M059J (cell line): ENCODE results near the gene ZNF70. TPM values are rescaled to one million over a fixed set of nuclear protein-coding genes. Genes with fewer than 3 reads are reported as not detected.
"Not testable (repeated sequence)": the region's sequence is repeated elsewhere in the genome, so short reads cannot be mapped to it uniquely, and the experiment has no call there.

Experiments
- DNase-seq: peaks from one replicate; pipeline ENCODE4 v3.0.0-alpha.2; 2012; ENCODE audit warnings: low read depth
- total RNA-seq: library from RNA; depleted of rRNA; stranded (reverse); fragments of >200 nt; shearing (Covaris generic); gene quantifications from 2 replicates; pipeline ENCODE4 v1.2.3, GENCODE V29; 2014

ZNF70 gene
- total RNA-seq, 1 experiment from 2014 or later = 2.7 TPM

GRCh38 chr22:23759566-23759965 is 8.7 kb upstream of the ZNF70 start:
- DNase-seq = no peak

- no peak for DNase-seq
Observed at GRCh38 chr22:23756891-23757290, 6.0 kb upstream of the ZNF70 start.

- DNase-seq = no peak
Observed at GRCh38 chr22:23755711-23756110, 4.8 kb upstream of the ZNF70 start.

- DNase-seq = no peak
Observed at GRCh38 chr22:23754980-23755636, 4.2 kb upstream of the ZNF70 start.

GRCh38 chr22:23754220-23754919 is 3.5 kb upstream of the ZNF70 start, which contains the start of gene VPREB3:
Gene VPREB3, minus strand, starts transcription at chr22:23754425. Its CDS starts 62 bp downstream, at chr22:23754363.
- DNase-seq = no peak

GRCh38 chr22:23753385-23753784 is 2.5 kb upstream of the ZNF70 start:
- no peak for DNase-seq

GRCh38 chr22:23752750-23753149 is 1.8 kb upstream of the ZNF70 start:
- DNase-seq = no peak

GRCh38 chr22:23752090-23752691 is 1.3 kb upstream of the ZNF70 start:
- DNase-seq = no peak

- no peak for DNase-seq
Observed at GRCh38 chr22:23751441-23751996, 607 bp upstream of the ZNF70 start.

- DNase-seq = no peak
Observed at GRCh38 chr22:23750367-23750713, 572 bp downstream of the ZNF70 start.

- no peak for DNase-seq
Observed at GRCh38 chr22:23749841-23750301, 1.0 kb downstream of the ZNF70 start.

- no peak for DNase-seq
Observed at GRCh38 chr22:23745791-23746190, 5.1 kb downstream of the ZNF70 start.

GRCh38 chr22:23744485-23744884 is 6.4 kb downstream of the ZNF70 start:
- no peak for DNase-seq

- DNase-seq = no peak
Observed at GRCh38 chr22:23744001-23744400, 6.9 kb downstream of the ZNF70 start.

- no peak for DNase-seq
Observed at GRCh38 chr22:23743303-23743705, 7.6 kb downstream of the ZNF70 start.

- no peak for DNase-seq
Observed at GRCh38 chr22:23742505-23743264, 8.2 kb downstream of the ZNF70 start.

GRCh38 chr22:23737696-23738095 is 13.2 kb downstream of the ZNF70 start:
- no peak for DNase-seq

GRCh38 chr22:23728108-23728507 is 22.8 kb downstream of the ZNF70 start:
- DNase-seq = not testable (repeated sequence)

GRCh38 chr22:23722724-23723123 is 28.2 kb downstream of the ZNF70 start:
- no peak for DNase-seq

- no peak for DNase-seq
Observed at GRCh38 chr22:23722160-23722559, 28.8 kb downstream of the ZNF70 start.

GRCh38 chr22:23720855-23721254 is 30.1 kb downstream of the ZNF70 start:
- DNase-seq = no peak
